Coronary artery (tissue), 2 donors: ENCODE measurements around the gene KPTN.

Experiments used
- DNase-seq: peaks from one replicate; pipeline ENCODE4 v3.0.0-alpha.2; 2017; ENCODE audit warnings: low spot score
- H3K27ac ChIP-seq, 2 donors: fragments of 200-600 bp; sonication (generic); one replicate each; pipeline ENCODE4 v1.5.1; 2016 to 2019
- H3K4me3 ChIP-seq: fragments of 200-600 bp; sonication (generic); 2 replicates; pipeline ENCODE4 v1.5.1; 2016; ENCODE audit warnings: mild to moderate bottlenecking, moderate library complexity
- TF ChIP-seq, protein P1 (sequence below): fragments of 200-600 bp; sonication (generic); IDR thresholded peaks from one replicate; pipeline ENCODE4 v1.5.1; 2019; ENCODE audit warnings: antibody characterized with exemption

The KPTN gene

DNA sequence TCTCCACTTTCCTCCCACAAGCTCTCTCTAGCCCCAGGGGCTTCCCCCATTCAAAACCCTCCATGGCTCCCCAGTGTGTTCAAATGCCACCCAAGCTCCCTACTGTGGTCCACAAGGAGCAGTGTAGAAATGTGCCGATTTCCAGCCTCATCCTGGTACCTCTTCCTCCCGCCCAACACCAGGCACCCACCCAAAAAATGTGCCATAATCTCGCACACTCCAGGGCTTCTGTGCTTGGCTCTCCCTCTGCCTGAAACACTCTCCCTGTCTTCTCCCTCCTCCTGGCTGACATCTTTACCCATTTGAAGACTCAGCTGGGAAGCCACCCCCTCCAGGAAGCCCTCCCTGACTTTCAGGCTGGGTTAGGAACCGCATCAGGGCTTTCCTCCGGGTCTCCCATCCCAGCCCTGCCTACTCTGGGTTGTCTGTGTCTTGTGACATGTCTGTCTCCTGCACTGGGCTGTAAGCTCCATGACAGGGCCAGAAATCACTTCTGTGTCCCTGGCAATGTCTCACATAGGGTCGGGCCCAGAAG lies 48.1 kb downstream of the KPTN start:
- no peak overlapping the region for H3K4me3 ChIP-seq
- TF ChIP-seq, protein P1, sequence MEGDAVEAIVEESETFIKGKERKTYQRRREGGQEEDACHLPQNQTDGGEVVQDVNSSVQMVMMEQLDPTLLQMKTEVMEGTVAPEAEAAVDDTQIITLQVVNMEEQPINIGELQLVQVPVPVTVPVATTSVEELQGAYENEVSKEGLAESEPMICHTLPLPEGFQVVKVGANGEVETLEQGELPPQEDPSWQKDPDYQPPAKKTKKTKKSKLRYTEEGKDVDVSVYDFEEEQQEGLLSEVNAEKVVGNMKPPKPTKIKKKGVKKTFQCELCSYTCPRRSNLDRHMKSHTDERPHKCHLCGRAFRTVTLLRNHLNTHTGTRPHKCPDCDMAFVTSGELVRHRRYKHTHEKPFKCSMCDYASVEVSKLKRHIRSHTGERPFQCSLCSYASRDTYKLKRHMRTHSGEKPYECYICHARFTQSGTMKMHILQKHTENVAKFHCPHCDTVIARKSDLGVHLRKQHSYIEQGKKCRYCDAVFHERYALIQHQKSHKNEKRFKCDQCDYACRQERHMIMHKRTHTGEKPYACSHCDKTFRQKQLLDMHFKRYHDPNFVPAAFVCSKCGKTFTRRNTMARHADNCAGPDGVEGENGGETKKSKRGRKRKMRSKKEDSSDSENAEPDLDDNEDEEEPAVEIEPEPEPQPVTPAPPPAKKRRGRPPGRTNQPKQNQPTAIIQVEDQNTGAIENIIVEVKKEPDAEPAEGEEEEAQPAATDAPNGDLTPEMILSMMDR = no peak
- no peak for DNase-seq
- H3K27ac ChIP-seq = no peak overlapping the region

DNA sequence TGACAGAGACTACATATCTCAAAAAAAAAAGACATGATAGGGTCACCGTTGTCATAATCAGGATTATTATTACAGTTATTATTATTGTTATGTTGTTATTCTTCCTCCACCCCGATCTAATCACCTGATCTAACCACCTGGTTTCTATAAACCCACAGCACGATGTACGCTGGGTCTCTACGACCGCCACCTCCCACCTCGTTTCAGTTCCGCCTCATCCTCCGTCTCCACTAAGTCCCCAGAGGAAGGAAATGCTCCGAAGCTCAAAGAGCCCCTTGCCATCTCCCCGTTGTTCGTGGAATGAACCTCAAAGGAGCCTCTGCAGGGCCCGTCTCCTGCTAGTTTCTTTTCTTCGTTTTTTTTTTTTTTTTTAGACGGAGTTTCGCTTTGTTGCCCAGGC lies 48.8 kb downstream of the KPTN start:
- H3K4me3 ChIP-seq = no peak overlapping the region
- no peak for DNase-seq
- TF ChIP-seq, protein P1 = no peak

GRCh38 chr19:47434088-47434487 lies 49.9 kb downstream of the KPTN start:
- no peak for DNase-seq
- TF ChIP-seq, protein P1 = no peak
- Histone ChIP-seq H3K27ac (no peak overlapping the region), H3K4me3 (no peak overlapping the region)

More for the DNA sequence above, 48.8 kb downstream of the KPTN start:
- no peak overlapping the region for H3K27ac ChIP-seq

DNA sequence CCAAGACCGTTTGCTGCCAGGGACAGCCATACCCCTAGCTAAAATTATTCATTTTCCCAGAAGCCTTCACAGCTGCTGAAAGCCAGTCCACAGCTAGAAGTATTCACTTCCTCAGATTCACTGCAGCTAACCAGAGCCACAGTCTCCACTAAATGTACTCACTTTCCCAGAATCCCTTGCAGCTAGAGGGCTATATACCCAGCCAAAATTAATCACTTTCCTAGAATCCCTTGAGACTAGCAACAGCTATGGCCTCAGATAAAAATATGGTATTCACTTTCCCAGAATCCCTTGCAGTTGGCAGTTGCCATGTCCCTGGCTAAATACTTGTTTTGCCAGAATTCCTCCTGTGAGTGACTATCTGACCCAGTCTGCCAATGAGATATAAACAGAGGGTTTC lies 50.9 kb downstream of the KPTN start:
- DNase-seq = no peak
- Histone ChIP-seq H3K4me3 (no peak overlapping the region), H3K27ac (no peak overlapping the region)
- TF ChIP-seq, protein P1 = no peak

DNA sequence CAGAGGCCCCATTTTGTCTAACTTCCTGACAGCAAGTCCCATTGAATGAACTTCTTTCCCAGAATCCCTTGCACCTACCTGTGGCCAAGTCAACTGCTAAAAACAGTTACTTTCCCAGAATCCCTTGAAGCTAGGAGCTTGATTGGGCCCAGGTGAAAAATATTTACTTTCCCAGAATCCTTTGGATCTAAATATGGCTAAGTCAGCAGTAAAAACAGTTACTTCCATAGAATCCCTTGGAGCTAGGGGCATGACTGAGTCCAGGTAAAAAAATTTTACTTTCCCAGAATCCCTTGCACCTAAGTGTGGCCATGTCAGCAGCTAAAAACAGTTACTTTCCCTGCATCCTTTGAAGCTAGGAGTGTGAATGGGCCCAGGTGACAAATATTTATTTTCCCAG lies 51.5 kb downstream of the KPTN start:
- DNase-seq = no peak
- Histone ChIP-seq H3K27ac (no peak overlapping the region), H3K4me3 (no peak overlapping the region)
- TF ChIP-seq, protein P1 = no peak

DNA sequence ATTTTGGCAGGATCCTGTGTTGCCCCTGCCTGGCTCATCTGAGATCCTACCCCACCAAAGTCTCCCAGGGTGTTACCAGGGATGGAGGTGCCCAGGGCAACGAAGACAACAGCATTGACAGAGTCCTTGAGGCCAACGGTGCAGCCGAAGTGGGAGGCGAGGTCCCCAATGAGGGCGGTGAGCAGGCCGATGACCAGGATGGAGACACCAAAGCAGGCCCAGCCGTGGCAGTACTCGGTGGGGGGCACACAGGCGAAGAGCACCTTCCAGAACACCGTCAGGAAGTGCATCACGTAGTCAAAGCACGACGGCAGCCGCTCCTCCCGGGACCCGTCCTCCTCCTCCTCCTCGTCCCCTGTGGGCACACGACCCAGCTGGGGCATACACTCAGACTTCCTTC lies 51.9 kb downstream of the KPTN start:
- Histone ChIP-seq H3K4me3 (no peak overlapping the region), H3K27ac (no peak overlapping the region)
- TF ChIP-seq, protein P1 = no peak
- no peak for DNase-seq

- H3K4me3 ChIP-seq = peak overlapping the region; percentile 62
- no peak for DNase-seq
- TF ChIP-seq, protein P1 = no peak
- no peak overlapping the region for H3K27ac ChIP-seq
These were observed 53.8 kb downstream of the KPTN start for GRCh38 chr19:47430041-47430802.
